ENCODE results near the gene SNAI3.

Gene SNAI3

GRCh38 chr16:88719933-88720296 is 33.6 kb upstream of the SNAI3 start:
- H4K20me1 ChIP-seq (ENCODE audit: low read depth, low read length), result no peaks in the 10 kb centered on the region
- no peak overlapping the region for H3K4me3 ChIP-seq (ENCODE audit: insufficient read depth, low read length, poor library complexity, severe bottlenecking)
- no peak overlapping the region for H3K9ac ChIP-seq (ENCODE audit: low read length)
- H3F3A ChIP-seq (ENCODE audit: insufficient read depth), result no peaks in the 10 kb centered on the region
- H3K4me2 ChIP-seq (ENCODE audit: low read depth, low read length, poor library complexity, severe bottlenecking), result no peak overlapping the region
- no peaks in the 10 kb centered on the region for H3K36me3 ChIP-seq (ENCODE audit: low read length)
- H3K27ac ChIP-seq (ENCODE audit: low read depth, low read length), result no peak overlapping the region
- TF ChIP-seq CTCF (IDR thresholded peaks at IDR 0.05; ENCODE audit: insufficient read depth, low read length, poor library complexity, severe bottlenecking) (no peak), EZH2phosphoT487 (conservative IDR thresholded peaks at IDR 0.05; ENCODE audit: low read length) (no peak)
- no peaks in the 10 kb centered on the region for H3K9me2 ChIP-seq (replicated peaks; ENCODE audit: insufficient read depth, low read length)
- H3K79me2 ChIP-seq (ENCODE audit: insufficient read depth, low read length), result no peaks in the 10 kb centered on the region
- no peak overlapping the region for H2AFZ ChIP-seq (ENCODE audit: low read depth, low read length, severe bottlenecking)
- no peaks in the 10 kb centered on the region for H3K27me3 ChIP-seq (ENCODE audit: low read length)
- no peaks in the 10 kb centered on the region for H3K9me3 ChIP-seq (ENCODE audit: insufficient read depth, low read length)

- Histone ChIP-seq H3K27me3 (ENCODE audit: low read length) (no peaks in the 10 kb centered on the region), H3F3A (ENCODE audit: insufficient read depth) (no peaks in the 10 kb centered on the region), H3K27ac (ENCODE audit: low read depth, low read length) (no peak overlapping the region), H3K9me3 (ENCODE audit: insufficient read depth, low read length) (no peaks in the 10 kb centered on the region), H3K79me2 (ENCODE audit: insufficient read depth, low read length) (no peaks in the 10 kb centered on the region), H2AFZ (ENCODE audit: low read depth, low read length, severe bottlenecking) (no peak overlapping the region), H3K9me2 (replicated peaks; ENCODE audit: insufficient read depth, low read length) (no peaks in the 10 kb centered on the region), H3K9ac (ENCODE audit: low read length) (no peak overlapping the region), H4K20me1 (ENCODE audit: low read depth, low read length) (no peaks in the 10 kb centered on the region), H3K4me3 (ENCODE audit: insufficient read depth, low read length, poor library complexity, severe bottlenecking) (no peak overlapping the region), H3K36me3 (ENCODE audit: low read length) (no peaks in the 10 kb centered on the region), H3K4me2 (ENCODE audit: low read depth, low read length, poor library complexity, severe bottlenecking) (no peak overlapping the region)
- TF ChIP-seq CTCF (IDR thresholded peaks at IDR 0.05; ENCODE audit: insufficient read depth, low read length, poor library complexity, severe bottlenecking) (no peak), EZH2phosphoT487 (conservative IDR thresholded peaks at IDR 0.05; ENCODE audit: low read length) (no peak)
Measured at GRCh38 chr16:88719267-88719932, 33.1 kb upstream of the SNAI3 start.

DNA sequence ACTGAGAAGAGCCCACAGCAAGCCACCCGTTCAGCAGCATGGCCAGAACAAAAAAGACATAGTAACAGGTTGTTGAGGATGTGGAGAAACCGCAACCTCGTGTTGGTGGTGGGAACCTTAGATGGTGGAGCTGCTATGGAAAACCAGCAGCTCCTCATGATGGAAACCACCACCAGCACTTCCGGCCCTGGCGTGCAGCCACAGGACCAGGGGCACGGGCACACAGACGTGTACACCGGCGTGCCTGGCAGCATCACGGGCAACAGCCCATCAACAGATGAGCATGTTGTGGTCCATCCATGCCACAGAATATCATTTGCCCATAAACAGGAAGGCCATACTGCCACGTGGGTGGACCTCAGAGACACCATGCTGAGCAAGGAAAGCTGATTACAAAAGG is 31.9 kb upstream of the SNAI3 start:
- no peak overlapping the region for H3K9ac ChIP-seq (ENCODE audit: low read length)
- TF ChIP-seq EZH2phosphoT487 (conservative IDR thresholded peaks at IDR 0.05; ENCODE audit: low read length) (no peak), CTCF (IDR thresholded peaks at IDR 0.05; ENCODE audit: insufficient read depth, low read length, poor library complexity, severe bottlenecking) (no peak)
- H3K9me2 ChIP-seq (replicated peaks; ENCODE audit: insufficient read depth, low read length), result no peaks in the 10 kb centered on the region
- H3K79me2 ChIP-seq (ENCODE audit: insufficient read depth, low read length), result no peaks in the 10 kb centered on the region
- H3K4me3 ChIP-seq (ENCODE audit: insufficient read depth, low read length, poor library complexity, severe bottlenecking), result no peak overlapping the region
- H2AFZ ChIP-seq (ENCODE audit: low read depth, low read length, severe bottlenecking), result no peak overlapping the region
- H3K27me3 ChIP-seq (ENCODE audit: low read length), result no peaks in the 10 kb centered on the region
- H4K20me1 ChIP-seq (ENCODE audit: low read depth, low read length), result no peaks in the 10 kb centered on the region
- no peaks in the 10 kb centered on the region for H3F3A ChIP-seq (ENCODE audit: insufficient read depth)
- no peaks in the 10 kb centered on the region for H3K9me3 ChIP-seq (ENCODE audit: insufficient read depth, low read length)
- no peaks in the 10 kb centered on the region for H3K36me3 ChIP-seq (ENCODE audit: low read length)
- H3K4me2 ChIP-seq (ENCODE audit: low read depth, low read length, poor library complexity, severe bottlenecking), result no peak overlapping the region
- no peak overlapping the region for H3K27ac ChIP-seq (ENCODE audit: low read depth, low read length)

Measured in SU-DHL-6 (cell line).